Measurements from ENCODE around the gene ADAMTS12. TPM values are rescaled to one million over a fixed set of nuclear protein-coding genes. Genes with fewer than 3 reads are reported as not detected.

ADAMTS12 gene
- total RNA-seq, 1 experiment from 2014 or later, result not detected

DNA sequence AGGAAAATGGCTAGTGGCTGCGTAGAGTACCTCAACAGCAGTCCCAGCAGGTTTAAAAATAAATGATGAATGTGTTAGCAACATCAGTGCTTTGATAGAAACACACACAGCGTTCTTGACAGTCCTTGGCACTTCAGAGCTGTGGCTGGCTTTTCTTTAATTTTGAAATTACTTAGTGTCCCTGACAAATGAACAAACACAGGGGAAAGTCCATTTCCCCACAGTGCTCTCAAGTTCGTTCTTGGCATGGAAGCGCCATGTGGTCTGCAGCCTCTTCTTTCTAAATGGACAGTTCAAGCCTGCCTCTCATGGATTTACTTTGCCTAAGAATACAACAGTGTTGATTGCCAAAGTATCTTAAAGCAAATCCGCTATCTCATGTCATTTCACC is 102.2 kb downstream of the ADAMTS12 start:
- in situ Hi-C loops (cut with HindIII; ENCODE audit: low pct_unique_long_range_greater_than_20kb, low sequenced_read_pairs), result no loop called here
- DNase-seq (ENCODE audit: low read depth), result no peak

DNA sequence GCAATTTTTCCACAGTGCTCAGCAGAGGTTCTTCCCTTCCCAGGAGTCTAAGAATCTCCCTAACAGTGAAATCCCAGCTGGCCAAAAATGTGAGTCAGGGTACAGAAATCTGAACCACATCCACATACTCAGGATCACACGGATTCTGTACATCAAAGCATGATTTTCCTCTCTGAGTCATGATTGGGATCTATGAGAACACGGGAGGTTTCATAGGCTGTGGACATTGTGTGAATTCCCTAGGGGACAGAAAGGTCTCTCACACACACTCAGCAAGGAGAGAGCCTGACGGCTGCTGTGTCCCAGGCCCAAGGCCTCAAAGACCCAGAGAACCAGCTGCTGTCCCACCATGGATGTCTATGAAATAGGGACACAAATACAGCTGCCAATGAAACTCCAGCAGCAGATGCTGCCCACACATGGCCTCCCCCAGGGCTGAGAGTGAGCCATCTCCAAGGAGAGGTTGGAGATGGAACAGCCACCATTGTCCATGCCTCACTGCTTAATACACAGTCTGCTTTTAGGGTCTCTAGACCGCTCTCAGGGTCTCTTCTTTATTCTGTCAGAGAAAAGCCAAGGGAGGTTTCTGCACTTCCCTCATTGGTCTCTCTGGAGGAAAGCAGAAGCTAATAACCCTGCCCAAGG is 102.7 kb downstream of the ADAMTS12 start:
- in situ Hi-C loops (cut with HindIII; ENCODE audit: low pct_unique_long_range_greater_than_20kb, low sequenced_read_pairs), result no loop called here
- DNase-seq (ENCODE audit: low read depth), result no peak

DNA sequence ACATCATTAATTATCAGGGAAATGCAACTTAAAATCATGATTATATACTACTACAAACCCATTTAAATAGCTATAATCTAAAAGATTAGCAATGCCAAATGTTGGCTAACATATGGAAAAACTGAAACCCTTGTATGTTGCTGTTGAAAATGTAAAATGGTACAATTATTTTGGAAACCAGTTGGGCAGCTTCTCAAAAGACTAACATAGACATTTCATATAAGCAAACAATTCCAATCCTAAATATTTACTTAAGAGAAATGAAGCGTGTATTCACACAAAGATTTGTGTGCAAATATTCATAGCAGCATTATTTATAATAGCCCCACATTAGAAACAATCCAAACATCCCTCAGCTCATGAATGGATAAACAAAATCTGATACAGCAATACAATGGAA is 106.2 kb downstream of the ADAMTS12 start:
- in situ Hi-C loops (cut with HindIII; ENCODE audit: low pct_unique_long_range_greater_than_20kb, low sequenced_read_pairs), result no loop called here
- DNase-seq (ENCODE audit: low read depth), result no peak

DNA sequence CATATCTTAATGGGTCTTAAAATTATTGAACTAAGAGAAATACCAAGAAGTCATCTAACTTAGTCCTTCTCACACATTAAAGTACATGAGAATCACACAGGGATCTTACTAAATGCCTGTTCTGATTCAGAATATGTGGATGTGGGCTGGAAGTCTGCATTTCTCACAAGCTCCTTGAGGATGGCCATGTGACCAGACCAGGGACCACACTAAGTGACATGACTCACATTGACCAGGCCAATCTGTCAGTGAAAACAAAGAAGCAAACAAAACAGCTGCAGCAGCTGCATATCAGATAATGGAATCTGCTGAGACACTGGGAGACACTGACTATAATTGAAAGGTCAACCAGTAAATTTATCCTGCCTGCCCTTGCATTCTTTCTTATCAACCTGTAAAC is 110.5 kb downstream of the ADAMTS12 start:
- DNase-seq (ENCODE audit: low read depth), result no peak

DNA sequence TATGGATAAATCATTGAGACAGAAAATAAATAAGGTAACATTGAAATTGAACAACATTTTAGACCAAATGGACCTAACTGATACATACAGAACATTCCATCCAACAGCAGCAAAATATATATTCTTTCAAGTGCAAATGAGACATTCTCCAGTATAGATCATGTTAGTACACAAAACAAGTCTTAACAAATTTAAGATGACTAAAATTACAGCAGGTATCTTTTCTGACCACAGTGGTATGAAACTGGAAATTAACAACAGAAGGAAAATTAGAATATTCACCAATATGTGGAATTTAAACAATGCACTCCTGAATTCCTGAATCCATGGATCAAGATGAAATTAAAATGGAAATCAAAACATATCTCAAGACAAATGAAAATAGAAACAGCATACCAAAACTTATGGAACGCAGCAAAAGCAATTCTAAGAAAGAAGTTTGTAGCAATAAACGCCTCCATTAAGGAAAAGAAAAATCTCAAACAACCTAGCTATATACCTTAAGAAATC is 115.6 kb downstream of the ADAMTS12 start:
- DNase-seq (ENCODE audit: low read depth), result no peak
- in situ Hi-C loops (cut with HindIII; ENCODE audit: low pct_unique_long_range_greater_than_20kb, low sequenced_read_pairs), result no loop called here

More for the DNA sequence above, 110.5 kb downstream of the ADAMTS12 start:
- in situ Hi-C loops (cut with HindIII; ENCODE audit: low pct_unique_long_range_greater_than_20kb, low sequenced_read_pairs), result no loop called here

DNA sequence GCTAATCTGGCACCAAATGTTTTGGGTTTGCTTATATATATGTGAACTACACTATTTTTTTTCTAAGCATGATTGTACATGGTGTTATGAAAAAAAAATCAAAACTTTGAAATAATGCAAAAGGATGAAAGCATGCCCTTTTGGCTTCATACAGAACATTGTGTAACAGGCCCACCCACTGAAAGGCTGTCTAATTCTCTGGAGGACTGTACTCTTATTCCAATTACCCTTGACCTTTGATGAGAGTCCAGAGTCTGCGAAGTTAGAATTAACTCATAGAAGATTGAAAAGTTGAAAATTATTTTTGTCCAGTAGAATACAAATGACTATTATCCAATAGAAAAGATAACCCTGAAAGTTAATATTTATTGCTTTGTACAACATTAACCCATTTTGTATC is 117.4 kb downstream of the ADAMTS12 start:
- DNase-seq (ENCODE audit: low read depth), result no peak
- in situ Hi-C loops (cut with HindIII; ENCODE audit: low pct_unique_long_range_greater_than_20kb, low sequenced_read_pairs), result no loop called here

DNA sequence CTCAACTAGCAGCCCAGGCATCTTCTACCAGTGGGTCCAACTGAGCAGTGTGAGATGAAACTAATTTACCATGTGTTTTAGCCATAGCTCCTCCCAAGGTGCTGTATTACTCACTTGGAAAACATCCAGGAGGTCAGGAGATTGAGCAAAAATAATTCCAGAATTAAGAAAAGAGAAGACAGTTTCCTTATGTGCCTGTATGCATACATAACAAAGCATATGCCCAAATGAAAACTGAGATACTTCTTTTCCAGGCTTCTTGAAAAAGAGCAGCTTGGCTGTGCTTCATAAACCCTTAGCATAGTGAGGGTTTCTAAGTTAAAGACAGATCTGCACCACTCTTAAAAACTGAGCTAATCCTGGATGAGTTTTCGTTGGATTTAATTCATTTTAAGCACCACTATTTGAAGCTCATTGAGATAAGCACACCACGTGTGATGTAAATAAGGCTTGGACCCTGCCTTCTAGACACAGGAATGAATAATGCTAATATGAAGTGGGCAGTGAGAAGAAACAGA is 119.4 kb downstream of the ADAMTS12 start:
- in situ Hi-C loops (cut with HindIII; ENCODE audit: low pct_unique_long_range_greater_than_20kb, low sequenced_read_pairs), result no loop called here
- no peak for DNase-seq (ENCODE audit: low read depth)

DNA sequence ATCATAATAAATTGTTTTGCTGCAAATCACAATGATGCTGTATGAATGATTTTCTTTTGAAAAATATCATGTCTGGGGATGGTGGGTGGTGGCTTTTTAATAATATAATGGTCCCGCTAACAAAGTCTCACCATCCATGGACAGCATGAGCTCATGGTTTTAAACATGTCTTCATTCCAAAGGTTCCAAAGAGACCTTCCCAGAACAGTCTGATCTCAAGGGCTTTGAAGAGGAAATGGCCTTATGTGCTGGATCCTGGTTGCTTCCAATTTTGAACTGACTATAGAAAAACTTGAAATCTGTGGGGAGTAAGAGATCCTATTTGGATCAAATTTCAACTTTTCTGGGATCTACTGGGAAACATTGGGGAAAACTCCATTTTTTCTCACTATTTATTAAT is 121.8 kb downstream of the ADAMTS12 start:
- DNase-seq (ENCODE audit: low read depth), result no peak
- in situ Hi-C loops (cut with HindIII; ENCODE audit: low pct_unique_long_range_greater_than_20kb, low sequenced_read_pairs), result no loop called here

DNA sequence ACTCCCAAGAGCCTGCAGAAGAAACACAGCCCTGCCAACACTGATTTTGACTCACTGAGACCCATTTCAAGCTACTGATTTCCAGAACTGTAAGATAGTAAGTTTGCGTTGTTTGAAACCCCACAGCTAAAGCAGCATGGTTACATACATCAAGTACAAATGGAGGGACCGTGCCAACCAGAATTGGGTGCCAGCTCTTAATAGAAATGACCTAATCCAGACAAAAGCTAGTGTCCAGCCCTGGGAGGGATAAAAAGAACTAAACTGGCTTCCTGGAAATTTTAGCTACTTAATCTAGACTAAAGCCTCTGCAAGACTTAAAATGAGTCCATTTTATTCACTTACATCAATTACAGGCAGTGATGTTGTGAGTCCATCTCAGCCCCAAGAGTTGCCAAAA is 122.6 kb downstream of the ADAMTS12 start:
- in situ Hi-C loops (cut with HindIII; ENCODE audit: low pct_unique_long_range_greater_than_20kb, low sequenced_read_pairs), result no loop called here
- no peak for DNase-seq (ENCODE audit: low read depth)

DNA sequence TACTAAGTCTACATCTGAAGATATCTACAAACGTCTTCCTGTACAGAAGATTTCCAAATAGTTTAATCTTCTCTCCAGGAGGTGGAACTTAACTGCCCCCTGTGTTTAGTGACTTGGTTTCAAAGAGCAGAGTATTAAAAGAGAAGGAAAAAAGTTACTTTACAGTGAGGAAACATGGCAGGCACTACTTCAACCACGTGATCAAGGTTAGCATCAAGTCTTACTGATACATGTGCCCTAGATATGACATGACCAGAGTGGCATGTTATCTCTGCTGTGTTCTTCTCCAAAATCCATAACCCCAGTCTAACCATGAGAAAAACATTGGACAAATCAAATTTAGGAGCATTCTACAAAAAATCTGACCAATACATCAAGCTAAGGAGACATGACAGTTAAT is 125.8 kb downstream of the ADAMTS12 start:
- no peak for DNase-seq (ENCODE audit: low read depth)
- in situ Hi-C loops (cut with HindIII; ENCODE audit: low pct_unique_long_range_greater_than_20kb, low sequenced_read_pairs), result no loop called here

DNA sequence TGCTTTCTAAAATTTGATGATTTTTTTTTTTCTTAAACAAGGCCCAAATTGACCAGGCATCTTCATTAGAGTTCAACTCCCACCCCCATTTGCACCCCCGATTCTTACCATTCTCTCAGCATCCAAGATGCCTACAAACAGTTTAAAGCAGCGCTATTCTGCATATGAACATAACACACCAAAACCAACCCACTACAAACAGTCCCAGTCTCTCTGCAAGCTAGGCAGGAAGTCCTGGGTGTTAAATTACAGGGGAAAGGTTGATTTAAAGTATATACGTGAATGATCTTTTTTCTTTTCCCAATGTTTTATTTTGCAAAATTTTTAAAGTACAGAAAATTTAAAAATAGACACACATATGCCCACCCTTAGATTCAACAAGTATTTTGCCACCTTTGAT is 127.0 kb downstream of the ADAMTS12 start:
- no peak for DNase-seq (ENCODE audit: low read depth)
- in situ Hi-C loops (cut with HindIII; ENCODE audit: low pct_unique_long_range_greater_than_20kb, low sequenced_read_pairs), result no loop called here

DNA sequence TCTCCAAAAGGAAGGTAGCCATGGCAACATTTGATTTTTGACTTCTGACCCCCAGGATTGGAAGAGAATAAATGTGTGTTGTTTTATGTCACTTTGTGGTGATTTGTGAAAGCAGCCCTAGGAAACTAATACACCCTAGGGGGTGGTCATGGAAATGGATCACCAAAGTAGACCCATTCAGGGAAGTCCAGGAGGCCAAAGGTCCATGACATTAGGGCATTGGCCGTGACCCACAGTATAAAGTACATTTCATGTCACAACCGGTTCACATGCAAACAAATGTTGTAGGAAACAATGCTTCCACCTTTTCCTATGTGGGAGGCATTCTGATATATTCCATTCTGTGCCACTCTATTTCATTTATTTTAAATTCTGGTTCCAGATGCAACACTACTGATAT is 128.4 kb downstream of the ADAMTS12 start:
- DNase-seq (ENCODE audit: low read depth), result no peak
- in situ Hi-C loops (cut with HindIII; ENCODE audit: low pct_unique_long_range_greater_than_20kb, low sequenced_read_pairs), result no loop called here

DNA sequence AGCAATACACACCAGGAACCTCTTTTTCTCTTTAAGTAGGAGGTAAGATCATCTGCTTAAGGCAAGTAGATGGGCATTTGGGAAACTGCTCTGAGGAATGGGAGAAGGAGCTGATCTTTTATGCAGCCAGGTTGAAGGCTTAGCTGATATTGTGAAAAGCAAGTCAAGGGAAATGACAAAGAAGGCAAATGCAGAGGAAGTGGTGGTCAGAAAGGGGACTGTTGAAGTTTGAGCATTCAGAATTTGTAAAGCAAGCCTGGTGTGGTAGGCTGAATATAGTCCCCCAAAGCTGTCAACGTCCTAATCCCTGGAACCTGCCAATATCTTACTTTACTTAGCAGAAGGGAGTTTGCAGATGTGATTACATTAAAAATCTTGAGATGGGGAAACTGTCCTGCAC is 128.9 kb downstream of the ADAMTS12 start:
- DNase-seq (ENCODE audit: low read depth), result no peak
- in situ Hi-C loops (cut with HindIII; ENCODE audit: low pct_unique_long_range_greater_than_20kb, low sequenced_read_pairs), result no loop called here

DNA sequence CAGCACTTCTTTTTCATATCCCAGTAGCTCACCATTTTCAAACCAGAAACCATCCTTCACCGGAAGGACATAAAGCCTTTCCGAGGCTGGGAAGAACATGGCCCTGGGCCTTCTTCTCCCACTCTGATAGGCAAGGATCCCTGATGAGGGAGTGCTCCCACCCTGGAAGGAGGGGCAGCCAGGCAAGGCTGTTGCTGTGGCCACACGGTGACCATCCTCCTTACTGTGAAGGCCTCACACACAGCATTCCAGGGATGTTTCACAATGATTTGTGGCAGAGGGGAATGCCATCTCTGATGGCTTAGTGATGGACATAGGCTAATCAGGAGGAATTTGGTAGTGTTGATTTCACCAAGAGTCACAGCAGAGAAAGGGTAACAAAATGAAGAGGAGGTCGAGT is 130.7 kb downstream of the ADAMTS12 start:
- in situ Hi-C loops (cut with HindIII; ENCODE audit: low pct_unique_long_range_greater_than_20kb, low sequenced_read_pairs), result no loop called here
- DNase-seq (ENCODE audit: low read depth), result no peak

DNA sequence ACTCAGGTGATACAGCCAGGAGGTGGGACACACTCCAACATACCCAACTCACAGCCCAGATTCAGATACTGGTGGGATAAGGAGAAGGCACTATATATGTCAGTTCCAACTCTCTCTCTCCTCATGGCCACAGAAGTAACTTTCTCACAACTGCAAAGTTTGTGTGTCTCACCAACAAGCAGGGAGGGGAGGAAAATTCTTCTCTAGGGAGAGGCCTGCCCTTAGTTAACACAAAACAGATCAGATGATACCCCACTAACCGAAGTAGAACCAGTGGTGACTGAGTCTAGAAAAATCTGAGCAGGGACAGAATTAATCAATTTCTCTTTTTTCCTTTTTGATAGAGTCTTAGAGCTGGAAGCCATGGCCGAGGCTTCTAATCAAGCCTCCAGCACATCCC is 133.1 kb downstream of the ADAMTS12 start:
- in situ Hi-C loops (cut with HindIII; ENCODE audit: low pct_unique_long_range_greater_than_20kb, low sequenced_read_pairs), result no loop called here

DNA sequence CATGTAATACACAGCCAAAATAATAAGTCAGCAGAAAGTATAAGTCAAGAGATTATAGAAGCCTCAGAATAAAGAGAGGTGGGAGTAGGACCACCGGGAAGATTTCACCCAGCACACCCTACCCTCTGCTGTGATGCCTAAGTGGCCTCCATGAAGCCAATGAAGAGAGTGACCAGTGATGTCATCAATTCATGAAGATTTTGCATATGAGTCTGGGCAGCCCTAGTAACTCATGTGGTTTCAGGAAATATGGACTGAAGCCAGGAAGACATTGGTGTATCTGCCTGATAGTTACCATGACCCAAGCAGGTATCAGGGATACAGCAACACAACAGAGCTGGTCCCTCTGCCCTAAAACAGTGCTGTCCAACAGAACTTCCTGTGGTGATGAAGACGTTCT is 135.3 kb downstream of the ADAMTS12 start:
- in situ Hi-C loops (cut with HindIII; ENCODE audit: low pct_unique_long_range_greater_than_20kb, low sequenced_read_pairs), result no loop called here
- DNase-seq (ENCODE audit: low read depth), result no peak

More for the DNA sequence above, 133.1 kb downstream of the ADAMTS12 start:
- no peak for DNase-seq (ENCODE audit: low read depth)

DNA sequence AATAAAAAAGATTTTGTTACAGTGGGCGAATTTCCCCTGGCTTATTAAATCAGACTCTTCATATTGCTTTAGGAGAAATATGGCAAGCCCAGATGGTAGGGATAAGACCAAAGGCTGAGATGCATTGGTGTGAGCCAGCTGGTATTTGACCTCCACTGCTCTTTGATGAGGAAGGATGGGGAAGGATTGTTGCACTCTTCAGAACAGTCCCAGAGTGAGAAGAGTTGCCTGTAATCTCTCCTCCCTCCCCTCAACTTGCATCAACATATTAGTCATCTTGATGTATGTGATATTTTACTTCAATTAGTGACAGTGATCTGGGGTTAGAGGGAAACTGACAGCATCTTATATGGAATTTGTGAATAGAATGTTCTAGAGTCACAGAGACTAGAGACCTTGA is 136.6 kb downstream of the ADAMTS12 start:
- DNase-seq (ENCODE audit: low read depth), result no peak
- in situ Hi-C loops (cut with HindIII; ENCODE audit: low pct_unique_long_range_greater_than_20kb, low sequenced_read_pairs), result no loop called here

DNA sequence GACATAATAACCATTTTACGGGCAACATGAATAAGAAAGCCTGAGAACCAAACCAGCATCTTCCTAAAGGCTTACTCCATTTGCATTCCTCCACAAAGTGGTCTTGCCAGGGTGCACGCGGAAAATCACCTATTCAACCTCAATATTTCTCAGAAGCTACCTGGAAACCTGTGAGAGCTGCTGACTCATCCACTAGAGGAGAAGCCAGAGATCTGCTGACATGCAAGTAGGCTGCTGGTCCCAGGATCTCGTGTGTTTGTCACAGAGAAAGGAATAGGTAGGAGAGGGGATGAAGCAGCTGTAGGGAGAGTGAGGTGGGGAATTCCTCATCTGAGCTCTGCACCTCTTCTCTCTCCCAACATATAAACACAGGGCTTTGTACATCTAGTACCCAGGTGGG is 138.1 kb downstream of the ADAMTS12 start:
- DNase-seq (ENCODE audit: low read depth), result no peak
- in situ Hi-C loops (cut with HindIII; ENCODE audit: low pct_unique_long_range_greater_than_20kb, low sequenced_read_pairs), result no loop called here

DNA sequence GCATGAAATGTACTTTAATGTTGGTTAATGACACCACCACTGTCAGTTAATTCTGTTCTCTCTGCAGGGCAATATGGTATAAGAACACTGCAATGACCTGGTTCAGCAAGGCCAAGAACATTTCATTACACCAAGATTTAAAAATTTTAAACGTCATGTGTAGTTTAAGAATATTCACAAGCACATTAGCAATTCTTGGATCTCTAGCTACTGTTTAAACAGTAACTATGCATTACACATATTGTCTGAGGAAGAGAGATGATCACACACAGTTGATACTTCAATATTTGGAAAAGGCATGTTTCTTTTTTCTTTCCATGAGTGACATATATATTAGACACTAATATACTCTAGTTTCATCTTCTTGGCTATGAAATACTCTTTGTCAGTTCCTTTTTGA is 143.0 kb downstream of the ADAMTS12 start:
- in situ Hi-C loops (cut with HindIII; ENCODE audit: low pct_unique_long_range_greater_than_20kb, low sequenced_read_pairs), result no loop called here
- no peak for DNase-seq (ENCODE audit: low read depth)

DNA sequence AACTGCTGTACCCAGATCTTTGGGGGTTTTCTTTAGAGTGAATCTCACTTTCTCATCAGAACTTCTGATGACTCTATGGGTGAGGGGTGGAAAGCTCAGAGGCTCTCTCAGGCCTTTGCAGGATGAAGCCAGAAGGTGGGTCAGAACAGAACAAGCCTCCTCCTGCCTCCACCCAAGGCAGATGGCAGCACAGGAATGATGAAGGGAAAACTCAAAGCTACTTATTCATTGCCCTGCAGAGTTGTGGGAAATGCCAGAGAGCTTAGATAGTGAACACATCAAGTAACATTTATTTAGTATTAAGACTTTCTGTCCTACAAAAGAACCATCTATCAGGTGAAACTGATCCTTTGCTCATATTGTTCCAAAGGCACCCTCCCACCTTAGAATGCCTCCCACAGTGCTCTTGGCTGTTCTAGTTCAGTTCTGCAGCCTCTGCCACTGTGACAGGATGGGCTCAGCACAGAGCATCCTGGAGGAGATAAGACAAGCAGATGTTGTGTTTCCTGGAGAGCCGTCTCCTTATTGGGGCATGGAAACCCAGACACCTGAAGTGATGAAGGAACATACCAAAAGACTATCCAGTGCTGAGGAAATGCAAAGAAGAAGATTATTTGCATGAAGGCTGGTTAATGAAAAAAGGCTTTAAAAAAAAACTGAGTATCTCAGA is 146.6 kb downstream of the ADAMTS12 start:
- no peak for DNase-seq (ENCODE audit: low read depth)
- in situ Hi-C loops (cut with HindIII; ENCODE audit: low pct_unique_long_range_greater_than_20kb, low sequenced_read_pairs), result no loop called here
